Effector memory CD4-positive, alpha-beta T cell (primary cell): ENCODE measurements around the gene CREB5.

Experiments
- DNase-seq, 3 donors: peaks; one replicate each; pipeline ENCODE4 v3.0.0-alpha.2; 2020
- H3K27ac ChIP-seq: 2 replicates; pipeline ENCODE4 v1.7.0; 2013; ENCODE audit warnings: mild to moderate bottlenecking, low read length, moderate library complexity; ENCODE audit not compliant: insufficient read depth, poor library complexity, severe bottlenecking
- H3K27me3 ChIP-seq: replicated peaks from 2 replicates; pipeline ENCODE4 v1.7.0; 2013; ENCODE audit warnings: mild to moderate bottlenecking, low read length; ENCODE audit not compliant: insufficient read depth, control insufficient read depth, poor library complexity, severe bottlenecking
- H3K36me3 ChIP-seq: 2 replicates; pipeline ENCODE4 v1.7.0; 2013; ENCODE audit warnings: mild to moderate bottlenecking, low read length, moderate library complexity; ENCODE audit not compliant: control insufficient read depth, insufficient read depth
- H3K4me1 ChIP-seq: 2 replicates; pipeline ENCODE4 v1.7.0; 2013; ENCODE audit warnings: low read length, mild to moderate bottlenecking; ENCODE audit not compliant: control insufficient read depth, insufficient read depth, poor library complexity, severe bottlenecking
- H3K4me3 ChIP-seq: 2 replicates; pipeline ENCODE4 v1.7.0; 2013; ENCODE audit warnings: low read length, low read depth, mild to moderate bottlenecking; ENCODE audit not compliant: insufficient read depth, poor library complexity, severe bottlenecking
- H3K9me3 ChIP-seq: 2 replicates; pipeline ENCODE4 v1.7.0; 2013; ENCODE audit warnings: mild to moderate bottlenecking, low read length, moderate library complexity; ENCODE audit not compliant: control insufficient read depth

The CREB5 gene

DNA sequence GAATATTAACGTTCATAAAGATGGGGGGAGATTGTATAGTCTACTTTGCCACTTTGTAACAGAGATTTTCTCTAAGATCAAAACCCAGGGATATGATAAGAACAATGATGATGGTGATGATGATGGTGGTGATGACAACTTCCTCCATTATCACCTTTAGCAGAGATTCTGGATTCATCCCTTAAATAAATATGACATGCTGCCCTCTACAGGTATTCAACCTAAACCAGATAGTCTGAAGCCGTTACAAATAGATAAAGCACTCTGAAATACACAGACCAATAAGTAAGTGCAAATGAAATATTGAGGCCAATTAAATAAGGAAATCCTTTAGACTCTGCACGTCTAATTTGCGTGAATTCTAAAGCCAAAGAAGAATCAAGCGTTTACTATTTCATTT lies 211.5 kb downstream of the CREB5 start:
- no peak for DNase-seq
- Histone ChIP-seq H3K9me3 (no peaks in the 10 kb centered on the region), H3K36me3 (no peaks in the 10 kb centered on the region), H3K27ac (no peak overlapping the region), H3K4me1 (no peaks in the 10 kb centered on the region), H3K4me3 (no peak overlapping the region), H3K27me3 (no peaks in the 10 kb centered on the region)

DNA sequence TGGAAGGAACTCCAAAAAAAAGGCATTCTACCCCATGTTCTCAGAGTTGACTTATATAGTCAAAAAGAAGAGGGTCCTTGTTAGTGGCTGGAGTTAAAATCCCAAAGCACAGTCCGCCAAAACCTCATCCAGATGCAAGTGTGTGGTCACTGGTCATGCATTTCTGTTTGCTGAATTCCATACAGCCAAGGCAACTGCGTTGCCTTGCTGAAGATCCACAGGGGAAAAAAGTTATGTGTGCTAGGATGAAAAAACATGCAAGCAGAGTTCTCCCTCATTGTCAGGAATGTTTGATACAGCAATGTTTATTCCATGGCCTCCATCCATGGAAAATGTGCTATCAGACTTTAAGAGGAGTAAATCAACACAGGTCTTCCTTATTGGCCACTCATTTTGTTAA lies 213.1 kb downstream of the CREB5 start:
- Histone ChIP-seq H3K4me3 (no peak overlapping the region), H3K9me3 (no peaks in the 10 kb centered on the region), H3K36me3 (no peaks in the 10 kb centered on the region), H3K27ac (no peak overlapping the region), H3K4me1 (no peaks in the 10 kb centered on the region), H3K27me3 (no peaks in the 10 kb centered on the region)
- DNase-seq = no peak

DNA sequence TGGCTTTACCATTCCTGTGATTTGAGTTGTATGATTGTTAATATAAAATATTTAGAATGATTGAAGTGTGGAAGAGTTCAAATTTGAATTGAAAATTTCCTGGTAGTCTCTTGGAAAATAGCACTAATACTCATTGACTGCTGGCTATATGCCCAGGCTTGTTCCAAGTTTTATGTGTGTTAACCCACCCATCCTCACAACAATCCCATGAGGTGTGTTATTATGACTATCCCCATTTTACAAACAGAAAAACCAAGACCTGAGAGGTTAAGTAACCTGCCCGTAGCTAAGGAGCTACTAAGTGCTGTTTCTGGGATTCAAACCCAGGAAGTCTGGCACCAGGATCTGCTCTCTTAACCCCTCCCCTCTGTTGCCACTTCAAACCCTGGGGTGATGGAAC lies 213.9 kb downstream of the CREB5 start:
- H3K4me1 ChIP-seq = no peaks in the 10 kb centered on the region
- H3K27ac ChIP-seq = no peak overlapping the region
- no peaks in the 10 kb centered on the region for H3K27me3 ChIP-seq
- no peak overlapping the region for H3K4me3 ChIP-seq
- no peak for DNase-seq
- no peaks in the 10 kb centered on the region for H3K9me3 ChIP-seq
- no peaks in the 10 kb centered on the region for H3K36me3 ChIP-seq

DNA sequence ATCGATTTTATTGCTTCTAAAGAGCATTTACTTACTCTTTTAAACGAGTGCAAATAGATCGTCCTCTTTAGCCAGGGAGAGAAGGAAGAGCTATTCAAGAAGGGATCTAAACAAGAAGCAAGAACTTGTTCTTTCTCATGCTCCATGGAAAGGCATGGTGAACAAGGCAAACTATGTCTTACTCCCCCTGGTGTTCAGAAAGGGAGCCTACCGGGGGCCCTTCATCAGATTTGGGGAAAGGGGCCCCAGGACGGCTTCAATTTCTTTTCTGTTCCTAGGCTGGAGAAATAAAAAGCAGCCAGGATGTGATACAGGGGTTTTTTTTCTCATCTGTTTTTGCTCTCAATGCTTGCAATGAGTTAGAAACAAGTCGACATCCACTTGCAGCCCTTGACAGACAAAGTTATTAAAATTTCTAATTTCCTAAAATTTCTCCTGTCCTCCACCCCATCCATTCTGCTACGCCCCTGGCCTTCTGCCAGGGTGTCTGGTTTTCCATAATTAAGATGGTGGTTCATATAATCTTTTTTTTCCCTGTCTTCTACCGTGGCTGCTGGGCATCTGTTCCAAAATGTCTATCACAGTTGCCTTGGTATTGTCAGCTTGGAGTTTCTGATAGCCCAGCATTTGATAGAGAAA lies 214.4 kb downstream of the CREB5 start:
- Histone ChIP-seq H3K4me3 (no peak overlapping the region), H3K4me1 (no peaks in the 10 kb centered on the region), H3K27ac (no peak overlapping the region), H3K36me3 (no peaks in the 10 kb centered on the region), H3K9me3 (no peaks in the 10 kb centered on the region), H3K27me3 (no peaks in the 10 kb centered on the region)
- no peak for DNase-seq

- Histone ChIP-seq H3K4me1 (no peaks in the 10 kb centered on the region), H3K4me3 (no peak overlapping the region), H3K27ac (no peak overlapping the region), H3K27me3 (no peaks in the 10 kb centered on the region), H3K36me3 (no peaks in the 10 kb centered on the region), H3K9me3 (no peaks in the 10 kb centered on the region)
- no peak for DNase-seq
Observed at GRCh38 chr7:28627263-28627653, 214.9 kb downstream of the CREB5 start.

DNA sequence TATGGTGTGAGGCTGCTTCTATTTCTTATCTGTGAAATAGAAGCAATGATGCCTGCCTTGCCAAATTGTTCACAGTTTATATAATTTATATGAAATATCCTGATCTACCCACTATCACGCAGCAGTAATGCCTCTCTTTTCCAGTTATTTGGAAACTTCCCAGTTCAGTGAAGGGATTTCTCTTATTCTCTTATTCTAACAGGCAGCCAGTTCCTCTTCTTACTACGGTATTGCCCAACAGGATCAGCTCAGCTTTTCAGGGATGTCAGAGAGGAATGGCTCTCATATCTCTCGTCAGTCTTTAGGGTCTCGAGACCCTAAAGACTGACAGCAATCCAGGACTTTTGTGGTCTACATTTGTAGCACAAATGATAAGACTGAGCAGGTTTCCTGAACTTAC lies 215.6 kb downstream of the CREB5 start:
- no peaks in the 10 kb centered on the region for H3K9me3 ChIP-seq
- H3K4me3 ChIP-seq = no peak overlapping the region
- no peaks in the 10 kb centered on the region for H3K4me1 ChIP-seq
- no peaks in the 10 kb centered on the region for H3K27me3 ChIP-seq
- H3K36me3 ChIP-seq = no peaks in the 10 kb centered on the region
- no peak overlapping the region for H3K27ac ChIP-seq
- DNase-seq = no peak

GRCh38 chr7:28629216-28629842 lies 217.0 kb downstream of the CREB5 start:
- H3K27me3 ChIP-seq = no peaks in the 10 kb centered on the region
- H3K4me3 ChIP-seq = no peak overlapping the region
- H3K9me3 ChIP-seq = no peaks in the 10 kb centered on the region
- H3K4me1 ChIP-seq = no peaks in the 10 kb centered on the region
- no peak for DNase-seq
- no peaks in the 10 kb centered on the region for H3K36me3 ChIP-seq
- H3K27ac ChIP-seq = no peak overlapping the region

- Histone ChIP-seq H3K9me3 (no peaks in the 10 kb centered on the region), H3K27ac (no peak overlapping the region), H3K27me3 (no peaks in the 10 kb centered on the region), H3K36me3 (no peaks in the 10 kb centered on the region), H3K4me3 (no peak overlapping the region), H3K4me1 (no peaks in the 10 kb centered on the region)
- DNase-seq = no peak
Observed at GRCh38 chr7:28630350-28630749, 218.0 kb downstream of the CREB5 start.

DNA sequence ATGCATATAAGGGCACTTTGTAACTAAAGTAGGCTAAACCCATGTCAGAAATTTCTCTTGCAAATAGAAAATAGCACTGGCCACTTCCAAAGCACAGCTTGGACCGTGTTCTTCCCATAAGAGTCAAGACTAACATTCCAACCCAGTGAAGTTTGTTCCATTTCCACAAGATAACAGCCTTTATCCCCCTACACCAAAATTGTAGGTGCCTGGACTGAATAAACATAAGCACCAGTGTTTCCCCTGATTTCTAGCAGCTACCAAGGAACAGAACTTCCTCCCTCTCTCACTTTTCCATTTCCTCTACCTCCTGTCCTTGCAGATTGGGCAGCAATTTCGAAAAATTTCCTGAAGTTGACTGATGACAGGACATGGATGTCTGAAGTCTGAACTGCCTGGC lies 219.7 kb downstream of the CREB5 start:
- Histone ChIP-seq H3K4me3 (no peak overlapping the region), H3K36me3 (no peaks in the 10 kb centered on the region), H3K27me3 (no peaks in the 10 kb centered on the region), H3K27ac (no peak overlapping the region), H3K4me1 (no peaks in the 10 kb centered on the region), H3K9me3 (no peaks in the 10 kb centered on the region)
- DNase-seq = no peak

DNA sequence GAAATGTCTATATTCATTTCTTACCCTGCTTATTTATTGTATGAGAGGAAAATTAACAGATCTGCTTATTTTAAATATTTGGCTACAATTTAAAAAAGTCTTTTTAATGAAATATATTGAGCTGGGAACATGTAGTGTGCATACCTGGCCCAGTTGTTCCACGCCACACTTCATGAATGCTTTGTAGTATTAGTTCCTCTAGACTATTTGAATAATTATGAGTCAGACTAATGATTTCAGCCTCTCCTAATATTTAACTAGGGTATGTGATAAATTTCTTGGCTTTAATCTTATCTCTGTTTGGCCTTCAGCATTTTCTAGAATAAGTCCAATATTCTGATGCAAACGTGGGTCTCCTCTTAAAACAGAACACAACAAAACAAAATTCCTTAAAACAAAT lies 226.6 kb downstream of the CREB5 start:
- H3K4me3 ChIP-seq = no peak overlapping the region
- no peaks in the 10 kb centered on the region for H3K27me3 ChIP-seq
- H3K4me1 ChIP-seq = no peaks in the 10 kb centered on the region
- no peaks in the 10 kb centered on the region for H3K9me3 ChIP-seq
- no peak for DNase-seq
- H3K36me3 ChIP-seq = no peaks in the 10 kb centered on the region
- H3K27ac ChIP-seq = no peak overlapping the region
